Caco-2 (cell line): Measurements from ENCODE around the gene COQ8A. TPM values are rescaled to one million over a fixed set of nuclear protein-coding genes. Genes with fewer than 3 reads are reported as not detected.

Source experiments
- BruUV-seq: library from RNA; stranded (reverse); fragments of 400-500 nt; replicated peaks from 2 replicates; lab custom pipeline; 2021; lab: Mats Ljungman, UMichigan
- CTCF ChIA-PET: fragments of 300-600 bp; sonication (Branson Sonifier 250); formaldehyde crosslinking; loops from one replicate; lab custom pipeline; 2022; ENCODE audit warnings: antibody characterized with exemption; lab: Charles Lee
- POLR2A ChIA-PET: fragments of 300-600 bp; sonication (Branson Sonifier 250); formaldehyde crosslinking; loops from one replicate; lab custom pipeline; 2022; ENCODE audit warnings: antibody characterized with exemption; lab: Charles Lee
- DNase-seq, 2 experiments: peaks; one replicate each; pipeline versions ENCODE4 v3.0.0 to v3.0.0-alpha.2; 2020 to 2022
- H3K27me3 ChIP-seq: replicated peaks from 2 replicates; pipeline ENCODE4 v1.6.0; 2011; ENCODE audit warnings: low read length; ENCODE audit not compliant: control insufficient read depth, insufficient read depth
- H3K36me3 ChIP-seq: 2 replicates; pipeline ENCODE4 v1.5.1; 2011; ENCODE audit warnings: low read length; ENCODE audit not compliant: control insufficient read depth, insufficient read depth
- H3K4me1 ChIP-seq: fragments of 250-450 bp; sonication (Bioruptor Pico); 2 replicates; pipeline ENCODE4 v1.5.1; 2020; ENCODE audit warnings: mild to moderate bottlenecking
- H3K4me3 ChIP-seq: 2 replicates; pipeline ENCODE4 v1.5.1; 2011; ENCODE audit warnings: low read depth, mild to moderate bottlenecking, control low read depth, low read length
- H3K9me3 ChIP-seq: fragments of 250-450 bp; sonication (Bioruptor Pico); 2 replicates; pipeline ENCODE4 v1.5.1; 2020; ENCODE audit warnings: mild to moderate bottlenecking, moderate library complexity
- H3K27ac Mint-ChIP-seq: one replicate; pipeline ENCODE4 v1.8.0; 2022; ENCODE audit warnings: mixed read lengths; ENCODE audit not compliant: unreplicated experiment
- H3K27me3 Mint-ChIP-seq: one replicate; pipeline ENCODE4 v1.8.0; 2022; ENCODE audit warnings: mixed read lengths; ENCODE audit not compliant: insufficient read depth, unreplicated experiment
- H3K36me3 Mint-ChIP-seq: one replicate; pipeline ENCODE4 v1.8.0; 2022; ENCODE audit warnings: mild to moderate bottlenecking, mixed read lengths; ENCODE audit not compliant: insufficient read depth, unreplicated experiment
- H3K4me1 Mint-ChIP-seq: one replicate; pipeline ENCODE4 v1.8.0; 2022; ENCODE audit warnings: low read depth, mixed read lengths; ENCODE audit not compliant: unreplicated experiment
- H3K4me3 Mint-ChIP-seq: one replicate; pipeline ENCODE4 v1.8.0; 2022; ENCODE audit warnings: mild to moderate bottlenecking, moderate library complexity, mixed read lengths; ENCODE audit not compliant: unreplicated experiment
- H3K9me3 Mint-ChIP-seq: one replicate; pipeline ENCODE4 v1.8.0; 2022; ENCODE audit warnings: mixed read lengths; ENCODE audit not compliant: unreplicated experiment
- CTCF ChIP-seq, 2 experiments: fragments of 200-600 bp in 1 of 2; IDR thresholded peaks; 1 replicate in 1 of 2; 2 replicates in 1 of 2; pipeline versions ENCODE4 v1.5.1 to v1.8.0; 2011 to 2022; ENCODE audit warnings: antibody characterized with exemption in 1 of 2, control low read depth in 1 of 2, inconsistent platforms in 1 of 2, low read depth in 1 of 2, low read length in 1 of 2, mild to moderate bottlenecking in 1 of 2, moderate library complexity in 1 of 2; ENCODE audit not compliant: insufficient read depth in 1 of 2, severe bottlenecking in 1 of 2, unreplicated experiment in 1 of 2
- intact Hi-C: fragments of 100-400 bp; cut with micrococcal nuclease; formaldehyde crosslinking; loops from one replicate; pipeline ENCODE4 v1.10.0; 2022; ENCODE audit not compliant: unreplicated experiment
- total RNA-seq: library from RNA; stranded (reverse); gene quantifications from 2 replicates; pipeline ENCODE4 v1.2.3, GENCODE V29; 2022

Gene COQ8A
- total RNA-seq, 1 experiment from 2014 or later = 50.0 TPM

GRCh38 chr1:226945858-226946245 lies 5.8 kb downstream of the COQ8A start:
- no TSS peak for BruUV-seq
- Mint-ChIP-seq H3K4me3 (peak overlapping the region; percentile 77), H3K27me3 (no peaks in the 10 kb centered on the region), H3K4me1 (peaks cover 44% of the 10 kb centered on the region), H3K36me3 (peaks cover 19% of the 10 kb centered on the region), H3K27ac (peak overlapping the region; percentile 94), H3K9me3 (no peaks in the 10 kb centered on the region)
- Histone ChIP-seq H3K4me1 (peaks cover 31% of the 10 kb centered on the region), H3K27me3 (no peaks in the 10 kb centered on the region), H3K9me3 (no peaks in the 10 kb centered on the region), H3K36me3 (no peaks in the 10 kb centered on the region), H3K4me3 (peak overlapping the region; percentile 9; the same call in 1 of the 2 replicates)
- intact Hi-C loops = loop anchor here (5.0 kb wide), 1 partner anchor 41 kb away; no protein-coding TSS in a partner anchor
- TF ChIP-seq CTCF (IDR thresholded peaks at IDR 0.05; ENCODE audit: insufficient read depth in 1 of 2, low read depth in 1 of 2, low read length in 1 of 2, severe bottlenecking in 1 of 2, unreplicated experiment in 1 of 2) = no peak
- DNase-seq = no peak
- ChIA-PET POLR2A (interaction anchor here (0.5 to 1.1 kb wide), 2 partner anchors 292 to 580 kb away, joined by 3 read pairs; no protein-coding TSS in a partner anchor), CTCF (interaction anchor here (0.8 kb wide), 1 partner anchor 168 kb away, joined by 4 read pairs; no protein-coding TSS in a partner anchor)

DNA sequence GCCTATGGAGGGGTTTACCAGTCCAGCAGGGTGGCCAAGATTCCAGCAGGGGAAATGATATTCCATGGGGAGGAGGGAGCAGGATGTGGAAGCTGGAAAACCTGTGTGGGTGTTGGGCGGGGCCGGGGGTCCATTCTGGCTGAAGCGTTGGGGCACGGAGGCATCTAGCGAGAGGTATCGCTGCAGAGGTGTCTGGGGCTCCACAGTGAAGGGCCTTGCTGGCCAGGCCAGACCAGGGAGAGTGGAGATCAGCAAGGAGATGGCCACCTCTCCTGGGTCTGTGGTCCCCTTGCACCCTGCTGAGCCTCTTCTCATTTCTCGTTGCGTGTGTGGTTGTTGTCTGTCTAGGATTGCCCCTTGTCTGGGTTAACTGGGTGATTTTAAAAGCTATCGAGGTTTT lies 6.2 kb downstream of the COQ8A start:
- DNase-seq = no peak
- no peak for TF ChIP-seq CTCF (IDR thresholded peaks at IDR 0.05; ENCODE audit: insufficient read depth in 1 of 2, low read depth in 1 of 2, low read length in 1 of 2, severe bottlenecking in 1 of 2, unreplicated experiment in 1 of 2)
- H3K27ac Mint-ChIP-seq = peak overlapping the region; percentile 94
- Histone ChIP-seq H3K9me3 (no peaks in the 10 kb centered on the region), H3K4me3 (no peak overlapping the region), H3K4me1 (peaks cover 28% of the 10 kb centered on the region), H3K27me3 (no peaks in the 10 kb centered on the region), H3K36me3 (no peaks in the 10 kb centered on the region)
- H3K36me3 Mint-ChIP-seq = peaks cover 15% of the 10 kb centered on the region
- no peaks in the 10 kb centered on the region for H3K9me3 Mint-ChIP-seq
- intact Hi-C loops = loop anchor here (5.0 kb wide), 1 partner anchor 41 kb away; no protein-coding TSS in a partner anchor
- CTCF ChIA-PET = no interaction called here
- POLR2A ChIA-PET = interaction anchor here (0.5 to 1.1 kb wide), 2 partner anchors 293 to 580 kb away, joined by 3 read pairs; no protein-coding TSS in a partner anchor
- H3K27me3 Mint-ChIP-seq = no peaks in the 10 kb centered on the region
- H3K4me1 Mint-ChIP-seq = peaks cover 40% of the 10 kb centered on the region
- peak overlapping the region; percentile 42 for H3K4me3 Mint-ChIP-seq
- BruUV-seq = no TSS peak

DNA sequence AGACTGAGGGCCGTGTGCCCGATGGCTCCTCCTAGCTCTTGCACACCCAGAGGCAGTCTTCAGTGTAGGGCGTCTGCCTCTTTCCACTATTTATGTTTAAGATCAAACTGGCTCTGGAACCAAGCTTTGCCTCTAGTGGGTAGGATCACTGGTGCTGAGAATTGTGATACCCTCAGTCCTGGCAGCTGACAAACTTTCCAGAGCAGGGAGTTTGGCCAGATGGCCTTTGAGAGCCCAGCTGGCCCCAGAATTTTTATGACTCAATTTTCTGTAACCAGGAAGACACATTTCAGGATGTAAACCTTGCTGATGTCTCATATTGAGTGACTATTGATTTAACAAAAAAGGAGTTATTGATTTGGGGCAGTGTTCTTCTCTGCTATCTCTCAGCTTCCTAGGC lies 6.7 kb downstream of the COQ8A start:
- peak overlapping the region; percentile 94 for H3K27ac Mint-ChIP-seq
- no peaks in the 10 kb centered on the region for H3K27me3 Mint-ChIP-seq
- peaks cover 40% of the 10 kb centered on the region for H3K4me1 Mint-ChIP-seq
- peaks cover 13% of the 10 kb centered on the region for H3K36me3 Mint-ChIP-seq
- intact Hi-C loops = loop anchor here (5.0 kb wide), 1 partner anchor 40 kb away; no protein-coding TSS in a partner anchor
- H3K36me3 ChIP-seq = no peaks in the 10 kb centered on the region
- no peak overlapping the region for H3K4me3 ChIP-seq
- no peaks in the 10 kb centered on the region for H3K27me3 ChIP-seq
- DNase-seq = no peak
- no peaks in the 10 kb centered on the region for H3K9me3 ChIP-seq
- no peak for TF ChIP-seq CTCF (IDR thresholded peaks at IDR 0.05; ENCODE audit: insufficient read depth in 1 of 2, low read depth in 1 of 2, low read length in 1 of 2, severe bottlenecking in 1 of 2, unreplicated experiment in 1 of 2)
- BruUV-seq = no TSS peak
- peaks cover 28% of the 10 kb centered on the region for H3K4me1 ChIP-seq
- peak overlapping the region; percentile 42 for H3K4me3 Mint-ChIP-seq
- POLR2A ChIA-PET = no interaction called here
- H3K9me3 Mint-ChIP-seq = no peaks in the 10 kb centered on the region
- CTCF ChIA-PET = no interaction called here
